ENCODE data around the gene MIPOL1.
A peak's percentile ranks its signal among the peaks of the same experiment; 100 is the strongest.

MIPOL1 gene

GRCh38 chr14:37472906-37473305, 275.2 kb downstream of the MIPOL1 start:
- H3K4me3 ChIP-seq (ENCODE audit: low read length) = no peak overlapping the region
- no peak for DNase-seq (ENCODE audit: low read depth)
- no peak for TF ChIP-seq CTCF (IDR thresholded peaks at IDR 0.05; ENCODE audit: insufficient read depth, low read depth, low read length, missing control alignments)

GRCh38 chr14:37474191-37474590, 276.5 kb downstream of the MIPOL1 start:
- no peak for TF ChIP-seq CTCF (IDR thresholded peaks at IDR 0.05; ENCODE audit: insufficient read depth, low read depth, low read length, missing control alignments)
- H3K4me3 ChIP-seq (ENCODE audit: low read length) = no peak overlapping the region
- DNase-seq (ENCODE audit: low read depth) = no peak

DNA sequence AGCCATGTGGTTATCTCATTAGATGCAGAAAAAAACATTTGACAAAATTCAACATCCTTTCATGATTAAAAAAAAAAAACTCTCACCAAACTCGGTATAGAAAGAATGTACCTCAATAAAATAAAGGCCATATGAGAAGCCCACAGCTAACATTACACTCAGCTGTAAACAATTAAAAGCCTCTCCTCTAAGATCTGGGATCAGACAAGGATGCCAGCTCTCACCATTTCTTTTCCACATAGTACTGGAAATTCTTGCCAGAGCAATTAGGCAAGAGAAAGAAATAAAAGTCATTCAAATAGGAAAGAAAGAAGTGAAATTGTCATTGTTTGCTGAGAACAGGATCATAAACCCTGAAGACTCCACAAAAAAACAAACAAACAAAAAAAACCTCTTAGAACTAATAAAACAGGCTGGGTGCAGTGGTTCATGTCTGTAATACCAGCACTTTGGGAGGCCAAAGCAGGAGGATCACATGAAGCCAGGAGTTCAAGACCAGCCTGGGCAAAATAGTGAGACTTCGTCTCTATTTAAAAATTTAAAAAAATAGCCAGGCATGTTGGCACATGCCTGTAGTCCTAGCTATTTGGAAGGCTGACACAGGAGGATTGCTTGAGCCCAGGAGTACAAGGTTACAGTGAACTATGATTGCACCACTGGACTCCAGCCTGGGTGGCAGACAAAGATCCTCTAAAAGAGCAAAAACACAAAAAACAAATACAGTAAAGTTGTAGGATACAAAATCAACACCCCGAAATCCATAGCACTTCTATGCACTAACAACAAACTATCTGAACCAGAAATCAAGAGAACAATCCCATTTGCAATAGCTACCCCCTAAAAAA, 282.9 kb downstream of the MIPOL1 start:
- peak; percentile 16 for DNase-seq (ENCODE audit: low read depth)
- no peak for TF ChIP-seq CTCF (IDR thresholded peaks at IDR 0.05; ENCODE audit: insufficient read depth, low read depth, low read length, missing control alignments)
- H3K4me3 ChIP-seq (ENCODE audit: low read length) = no peak overlapping the region

DNA sequence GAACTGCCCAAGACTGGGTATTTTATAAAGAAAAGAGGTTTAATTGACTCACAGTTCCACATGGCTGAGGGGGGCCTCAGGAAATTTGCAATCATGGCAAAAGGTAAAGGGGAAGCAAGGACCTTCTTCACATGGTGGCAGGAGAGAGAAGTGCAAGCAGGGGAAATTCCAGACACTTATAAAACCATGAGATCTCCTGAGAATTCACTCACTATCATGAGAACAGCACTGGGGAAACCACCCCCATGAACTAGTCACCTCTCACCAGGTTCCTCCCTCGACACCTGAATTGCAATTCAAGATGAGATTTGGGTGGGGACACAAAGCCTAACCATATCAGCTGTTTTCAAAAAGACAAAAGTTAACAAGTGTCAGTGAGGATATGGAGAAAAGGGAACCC, 284.7 kb downstream of the MIPOL1 start:
- no peak for TF ChIP-seq CTCF (IDR thresholded peaks at IDR 0.05; ENCODE audit: insufficient read depth, low read depth, low read length, missing control alignments)
- no peak for DNase-seq (ENCODE audit: low read depth)
- no peak overlapping the region for H3K4me3 ChIP-seq (ENCODE audit: low read length)

DNA sequence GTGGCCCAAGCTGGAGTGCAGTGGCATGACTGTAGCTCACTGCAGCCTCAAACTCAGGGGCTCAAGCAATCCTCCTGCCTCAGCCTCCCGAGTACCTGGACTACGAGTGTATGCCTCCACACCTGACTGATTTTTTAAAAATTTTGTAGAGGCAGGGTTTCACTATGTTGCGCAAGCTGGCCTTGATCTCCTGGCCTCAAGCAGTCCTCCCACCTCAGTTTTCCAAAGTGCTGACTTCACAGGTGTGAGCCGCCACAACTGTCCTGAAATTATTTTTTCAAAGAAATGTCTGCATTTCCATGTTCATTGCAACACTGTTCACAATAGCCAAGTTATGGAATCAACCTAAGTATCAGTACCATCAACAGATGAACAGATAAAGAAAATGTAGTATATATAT, 285.9 kb downstream of the MIPOL1 start:
- no peak for TF ChIP-seq CTCF (IDR thresholded peaks at IDR 0.05; ENCODE audit: insufficient read depth, low read depth, low read length, missing control alignments)
- no peak overlapping the region for H3K4me3 ChIP-seq (ENCODE audit: low read length)
- no peak for DNase-seq (ENCODE audit: low read depth)

DNA sequence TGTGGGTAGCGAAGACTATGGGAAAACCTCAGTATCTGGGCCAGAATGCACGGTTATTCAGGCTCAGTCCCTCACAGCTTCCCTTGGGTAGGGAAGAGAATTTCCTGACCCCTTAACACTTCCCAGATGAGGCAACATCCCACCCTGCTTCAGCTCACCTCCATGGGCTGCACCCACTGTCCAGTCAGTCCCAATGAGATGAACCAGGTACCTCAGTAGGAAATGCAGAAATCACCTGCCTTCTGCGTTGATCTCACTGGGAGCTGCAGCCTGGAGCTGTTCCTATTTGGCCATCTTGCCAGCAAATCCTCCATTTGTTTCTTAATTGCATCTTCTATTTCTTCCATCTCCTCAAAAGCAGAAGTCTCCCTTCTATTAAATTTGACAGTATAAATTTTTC, 292.9 kb downstream of the MIPOL1 start:
- no peak for TF ChIP-seq CTCF (IDR thresholded peaks at IDR 0.05; ENCODE audit: insufficient read depth, low read depth, low read length, missing control alignments)
- no peak overlapping the region for H3K4me3 ChIP-seq (ENCODE audit: low read length)
- DNase-seq (ENCODE audit: low read depth) = no peak

DNA sequence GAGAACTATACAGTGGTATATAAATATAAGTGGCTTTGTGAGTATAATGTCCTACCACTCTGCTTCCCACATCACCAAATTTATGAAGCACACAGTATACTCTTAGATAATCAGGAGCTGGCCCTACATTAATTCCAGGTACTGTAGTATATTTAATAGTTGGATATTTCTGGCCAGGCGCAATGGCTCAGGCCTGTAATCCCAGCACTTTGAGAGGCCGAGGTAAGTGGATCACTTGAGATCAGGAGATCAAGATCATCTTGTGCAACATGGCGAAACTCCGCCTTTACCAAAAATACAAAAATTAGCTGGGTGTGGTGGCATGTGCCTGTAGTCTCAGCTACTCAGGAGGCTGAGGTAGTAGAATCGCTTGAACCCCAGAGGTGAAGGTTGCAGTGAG, 293.3 kb downstream of the MIPOL1 start:
- TF ChIP-seq CTCF (IDR thresholded peaks at IDR 0.05; ENCODE audit: insufficient read depth, low read depth, low read length, missing control alignments) = no peak
- no peak overlapping the region for H3K4me3 ChIP-seq (ENCODE audit: low read length)
- DNase-seq (ENCODE audit: low read depth) = no peak
